Right hindlimb (tissue), 1 donor: ENCODE measurements around the gene KRTAP5-1.
"Not testable (repeated sequence)": the region's sequence is repeated elsewhere in the genome, so short reads cannot be mapped to it uniquely, and the experiment has no call there.

Source experiments
- DNase-seq: peaks from one replicate; pipeline ENCODE4 v3.0.0-alpha.2; 2018

KRTAP5-1 gene

GRCh38 chr11:1600626-1601025 is 15.5 kb upstream of the KRTAP5-1 start:
- no peak for DNase-seq

GRCh38 chr11:1598816-1599215 is 13.7 kb upstream of the KRTAP5-1 start:
- no peak for DNase-seq

GRCh38 chr11:1598406-1598805 is 13.3 kb upstream of the KRTAP5-1 start:
- not testable (repeated sequence) for DNase-seq

GRCh38 chr11:1597994-1598380 is 12.9 kb upstream of the KRTAP5-1 start, which contains the start of gene KRTAP5-2:
Gene KRTAP5-2, minus strand, starts transcription at chr11:1598294. Its CDS starts 44 bp downstream, at chr11:1598250.
- no peak for DNase-seq

GRCh38 chr11:1597331-1597993 is 12.4 kb upstream of the KRTAP5-1 start:
- DNase-seq, result peak; percentile 39

- not testable (repeated sequence) for DNase-seq
These were observed 11.6 kb upstream of the KRTAP5-1 start for GRCh38 chr11:1596576-1597121.

GRCh38 chr11:1595994-1596575 is 11.0 kb upstream of the KRTAP5-1 start:
- DNase-seq, result not testable (repeated sequence)

- DNase-seq, result no peak
These were observed 7.5 kb upstream of the KRTAP5-1 start for GRCh38 chr11:1592628-1593027.

- no peak for DNase-seq
These were observed 4.9 kb upstream of the KRTAP5-1 start for GRCh38 chr11:1589996-1590395.

- DNase-seq, result not testable (repeated sequence)
These were observed 4.3 kb upstream of the KRTAP5-1 start for GRCh38 chr11:1589191-1589963.

- DNase-seq, result no peak
These were observed 1.6 kb upstream of the KRTAP5-1 start for GRCh38 chr11:1586699-1587098.

- not testable (repeated sequence) for DNase-seq
These were observed 2.2 kb downstream of the KRTAP5-1 start for GRCh38 chr11:1582909-1583308.

- no peak for DNase-seq
These were observed 3.1 kb downstream of the KRTAP5-1 start for GRCh38 chr11:1581976-1582375.

GRCh38 chr11:1576825-1577224 is 8.3 kb downstream of the KRTAP5-1 start:
- DNase-seq, result no peak

- DNase-seq, result not testable (repeated sequence)
These were observed 9.3 kb downstream of the KRTAP5-1 start for GRCh38 chr11:1575756-1576155.

- DNase-seq, result no peak
These were observed 10.2 kb downstream of the KRTAP5-1 start for GRCh38 chr11:1574933-1575242.

GRCh38 chr11:1574238-1574932 is 10.7 kb downstream of the KRTAP5-1 start:
- DNase-seq, result peak; percentile 60

GRCh38 chr11:1573903-1574237 is 11.2 kb downstream of the KRTAP5-1 start:
- DNase-seq, result no peak

GRCh38 chr11:1573077-1573902 is 11.8 kb downstream of the KRTAP5-1 start:
- DNase-seq, result no peak

GRCh38 chr11:1572197-1573076 is 12.6 kb downstream of the KRTAP5-1 start, which contains the start of gene DUSP8:
Gene DUSP8, minus strand, starts transcription at chr11:1572271. Its CDS starts 6,445 bp downstream, at chr11:1565826.
- DNase-seq, result peak; percentile 90

- no peak for DNase-seq
These were observed 13.3 kb downstream of the KRTAP5-1 start for GRCh38 chr11:1571760-1572196.
